ENCODE data around the gene SPATA6L.

DNA sequence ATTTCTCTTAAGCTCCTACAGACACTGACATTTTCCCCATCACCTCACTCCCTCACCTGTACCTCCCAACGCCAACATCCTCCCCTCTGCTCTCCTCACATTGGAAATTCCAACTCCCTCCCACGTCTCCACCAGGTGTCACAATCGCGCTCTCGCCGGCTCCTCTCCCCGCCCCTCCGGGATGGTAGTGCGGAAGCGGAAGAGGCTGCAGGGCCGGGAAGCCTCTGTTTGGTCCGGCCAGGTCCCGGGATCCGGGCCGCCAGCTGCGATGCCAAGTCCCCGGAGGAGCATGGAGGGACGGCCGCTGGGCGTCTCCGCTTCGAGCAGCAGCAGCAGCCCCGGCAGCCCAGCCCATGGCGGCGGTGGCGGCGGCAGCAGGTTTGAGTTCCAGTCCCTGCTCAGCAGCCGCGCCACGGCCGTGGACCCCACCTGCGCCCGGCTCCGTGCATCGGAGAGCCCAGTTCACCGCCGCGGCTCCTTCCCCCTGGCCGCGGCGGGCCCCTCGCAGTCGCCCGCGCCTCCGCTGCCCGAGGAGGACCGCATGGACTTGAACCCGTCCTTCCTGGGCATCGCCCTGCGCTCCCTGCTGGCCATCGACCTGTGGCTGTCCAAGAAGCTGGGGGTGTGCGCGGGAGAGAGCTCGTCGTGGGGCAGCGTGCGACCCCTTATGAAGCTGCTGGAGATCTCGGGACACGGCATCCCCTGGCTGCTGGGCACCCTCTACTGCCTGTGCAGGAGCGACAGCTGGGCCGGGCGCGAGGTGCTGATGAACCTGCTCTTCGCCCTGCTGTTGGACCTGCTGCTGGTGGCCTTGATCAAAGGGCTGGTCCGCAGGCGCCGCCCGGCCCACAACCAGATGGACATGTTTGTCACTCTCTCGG is 3.9 kb downstream of the SPATA6L start, which contains the start of gene PLPP6:
- TF ChIP-seq CTCF (IDR thresholded peaks at IDR 0.05), result peak; percentile 50 to 77 (median 59)
- TF ChIP-seq POLR2A (IDR thresholded peaks at IDR 0.05), result peak in 3 of 4 donors; percentile 37 to 79 (median 43)

All from esophagus squamous epithelium (tissue), 4 donors.